NCI-H2107 treated with DMSO at 0.1 percent for 48 hours (cell line): ENCODE data around the gene HBS1L.

Experiments
- DNase-seq: peaks from one replicate; lab custom pipeline; 2025; ENCODE audit not compliant: unreplicated experiment; lab: John Stamatoyannopoulos, UW

HBS1L gene

DNA sequence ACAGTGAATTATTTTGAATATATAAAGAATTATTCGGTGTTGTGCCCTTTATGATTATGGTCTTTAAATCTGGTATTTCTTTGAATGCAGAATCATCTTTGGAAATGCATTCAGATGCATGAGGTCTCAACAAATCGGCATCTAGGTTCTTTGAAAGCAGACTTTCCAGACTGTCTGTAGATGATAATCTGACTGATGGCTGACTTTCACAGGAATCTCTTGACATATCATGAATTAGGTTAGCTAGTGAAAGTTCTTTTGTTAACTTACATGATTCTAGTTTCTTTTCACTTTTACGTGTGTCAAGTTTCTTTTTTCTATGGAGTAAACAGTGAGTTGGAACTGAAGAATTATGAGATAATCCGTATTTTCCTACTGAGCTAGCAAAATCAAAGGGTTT is 17.1 kb downstream of the HBS1L start:
- no peak for DNase-seq

DNA sequence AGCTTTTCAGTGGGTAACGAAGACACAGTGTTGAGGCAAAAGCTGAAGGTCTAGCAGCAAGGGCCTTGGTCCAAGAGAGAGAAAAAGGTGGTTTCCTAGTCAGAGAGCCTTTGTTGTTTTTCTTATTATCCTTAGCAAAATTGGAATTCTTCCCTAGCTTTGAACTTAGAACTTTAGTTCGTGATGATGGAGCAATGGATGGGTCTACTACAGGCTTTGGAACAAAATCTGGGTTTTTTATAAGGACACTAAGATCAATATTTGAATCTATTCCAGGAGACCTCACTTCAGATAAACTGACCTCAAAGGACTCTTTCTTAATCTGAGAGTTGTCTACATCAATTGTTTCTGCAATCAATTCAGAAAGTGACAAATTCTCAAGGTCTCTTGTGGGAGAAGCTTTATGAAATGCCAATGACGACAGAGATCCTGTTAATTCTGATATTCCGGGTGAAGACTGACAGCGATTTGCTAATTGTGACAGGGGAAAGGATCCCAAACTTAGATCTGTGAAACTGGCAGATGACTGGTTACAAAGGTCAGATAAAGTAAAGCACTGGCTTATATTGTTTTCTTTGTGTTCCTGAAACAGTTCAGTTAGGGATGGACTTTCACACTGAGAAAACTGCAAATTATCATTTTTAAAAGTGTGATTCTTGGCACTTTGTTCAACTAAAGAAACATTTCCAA is 17.7 kb downstream of the HBS1L start:
- DNase-seq: no peak

DNA sequence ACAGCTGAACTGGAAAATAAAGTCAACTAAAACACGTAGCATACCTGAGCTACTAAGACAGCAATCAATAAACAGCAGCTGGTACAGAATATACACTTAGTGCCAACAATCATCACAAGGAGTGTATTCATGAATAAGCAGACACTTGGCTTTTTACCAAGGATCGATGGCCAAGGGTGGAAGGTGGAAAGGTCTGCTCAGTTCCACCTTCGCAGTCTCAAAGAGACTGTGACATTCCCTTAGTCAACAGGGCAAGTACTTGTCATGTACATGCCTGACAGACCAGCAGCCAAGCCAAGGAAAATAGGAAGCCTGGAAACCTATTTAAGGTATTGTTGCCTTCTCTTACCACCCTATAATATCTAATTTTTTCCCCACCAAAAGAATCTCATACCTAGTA is 21.4 kb downstream of the HBS1L start:
- DNase-seq: peak; percentile 33

DNA sequence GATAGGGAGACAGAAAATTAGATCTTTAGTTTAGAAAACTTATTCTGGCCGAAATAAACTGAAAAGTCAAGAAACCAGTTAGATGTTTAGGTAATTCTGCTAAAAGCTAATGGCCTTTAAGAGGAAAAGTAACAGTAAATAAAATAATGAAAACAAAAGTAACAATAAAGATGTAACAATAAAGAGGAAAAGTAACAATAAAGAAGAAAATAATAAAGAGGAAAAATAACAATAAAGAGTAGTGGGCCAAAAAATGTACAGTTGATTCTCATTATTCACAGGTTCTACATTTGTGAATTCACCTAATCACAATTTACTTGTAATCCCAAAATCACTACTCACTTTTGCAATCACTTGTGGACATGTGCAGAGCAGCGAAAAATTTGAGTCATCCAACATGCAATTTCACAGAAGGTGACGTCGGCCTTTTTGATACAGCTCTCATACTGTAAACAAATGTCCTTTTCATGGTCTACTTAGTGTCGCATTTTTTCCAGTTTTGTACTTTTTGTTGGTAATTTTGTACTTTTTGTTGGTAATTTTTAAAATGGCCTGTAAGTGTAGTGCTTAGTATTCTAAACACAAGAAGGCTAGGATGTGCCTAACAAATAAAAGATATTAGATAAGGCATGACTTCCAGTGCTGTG is 24.0 kb downstream of the HBS1L start:
- DNase-seq: no peak

DNA sequence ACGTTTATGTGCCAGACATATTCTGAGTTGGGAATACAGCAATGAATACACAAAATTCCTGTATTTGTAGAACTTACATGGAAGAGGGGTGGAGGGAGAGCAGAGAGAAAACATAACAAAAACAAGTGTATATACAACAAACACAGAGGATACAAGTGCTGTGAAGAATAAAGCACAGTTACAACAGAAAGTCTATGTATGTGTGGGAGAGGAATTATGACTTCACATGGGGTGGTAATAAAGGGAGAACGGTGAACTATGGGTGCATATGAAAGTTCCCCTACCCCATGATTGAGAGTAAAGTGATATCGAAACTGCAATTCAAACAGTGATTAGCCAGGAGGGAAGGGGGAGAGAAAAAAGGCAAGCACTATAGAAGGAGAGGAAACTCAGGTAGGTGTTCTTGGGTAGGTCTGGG is 24.6 kb downstream of the HBS1L start:
- no peak for DNase-seq

DNA sequence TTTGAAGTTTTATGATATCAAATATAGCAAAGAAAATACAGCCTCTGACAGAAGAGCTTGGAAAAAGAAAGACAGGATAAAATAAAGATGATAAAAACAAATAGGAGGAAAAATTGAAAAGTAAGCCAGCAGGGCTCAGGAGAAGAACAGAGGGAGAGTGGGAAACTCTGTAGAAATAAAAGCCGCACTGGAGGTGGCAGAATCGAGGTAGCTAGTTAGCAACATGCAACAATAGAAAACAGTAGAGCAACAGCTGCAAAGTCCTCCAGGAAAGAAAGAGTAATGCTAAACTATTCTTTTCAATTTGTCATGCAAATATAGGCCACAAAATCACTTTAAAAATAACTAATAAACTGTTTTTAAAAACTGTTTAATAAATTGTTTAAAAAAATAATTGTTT is 28.8 kb downstream of the HBS1L start:
- no peak for DNase-seq

DNA sequence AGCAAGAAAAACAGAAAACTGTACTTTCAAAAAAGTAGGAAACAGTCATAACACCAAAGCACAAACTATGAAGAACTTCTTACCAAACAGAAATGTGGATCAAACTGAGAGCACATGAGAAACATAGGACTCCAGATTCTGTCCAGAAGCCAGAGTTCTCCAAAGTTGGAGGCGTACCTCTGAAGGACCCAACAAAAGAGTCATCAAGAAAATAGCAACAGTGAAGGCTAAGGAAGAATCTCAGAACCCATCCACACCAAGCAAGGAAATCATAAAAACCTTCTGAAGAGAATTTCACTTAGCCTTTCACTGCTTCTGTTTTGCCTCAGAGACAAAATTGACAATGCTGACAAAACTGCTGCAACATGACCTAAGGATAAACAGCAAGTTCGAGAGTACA is 29.4 kb downstream of the HBS1L start:
- no peak for DNase-seq

DNA sequence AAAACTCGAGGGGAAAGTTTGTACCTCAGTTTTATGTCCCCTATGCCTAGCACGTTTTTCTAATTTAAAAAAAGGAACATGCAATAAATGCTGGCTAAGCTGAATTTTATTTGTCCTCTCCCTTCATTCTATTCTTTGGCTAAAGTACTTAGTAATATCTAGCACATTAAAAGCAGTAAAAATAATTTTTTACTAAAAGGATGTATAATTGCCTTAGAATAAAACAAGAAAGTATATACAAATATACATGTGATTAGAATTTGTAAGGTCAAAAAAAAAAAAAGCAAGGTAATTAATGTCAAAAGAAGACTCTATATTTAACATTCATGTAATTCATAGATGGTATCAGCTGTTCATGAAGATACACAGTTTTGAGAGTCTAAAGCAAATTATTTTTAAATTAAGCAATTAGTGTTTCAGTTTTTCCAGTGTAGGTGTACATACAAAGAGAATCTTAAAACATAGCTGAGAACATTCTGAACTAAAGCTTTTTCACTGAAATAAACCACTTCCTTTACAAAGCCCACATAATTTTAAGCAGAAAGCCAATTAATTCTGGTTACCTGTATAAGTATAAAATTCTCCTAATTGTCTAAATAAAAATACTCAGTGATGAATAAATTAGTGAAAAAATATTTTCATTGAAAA is 32.4 kb downstream of the HBS1L start:
- no peak for DNase-seq

DNA sequence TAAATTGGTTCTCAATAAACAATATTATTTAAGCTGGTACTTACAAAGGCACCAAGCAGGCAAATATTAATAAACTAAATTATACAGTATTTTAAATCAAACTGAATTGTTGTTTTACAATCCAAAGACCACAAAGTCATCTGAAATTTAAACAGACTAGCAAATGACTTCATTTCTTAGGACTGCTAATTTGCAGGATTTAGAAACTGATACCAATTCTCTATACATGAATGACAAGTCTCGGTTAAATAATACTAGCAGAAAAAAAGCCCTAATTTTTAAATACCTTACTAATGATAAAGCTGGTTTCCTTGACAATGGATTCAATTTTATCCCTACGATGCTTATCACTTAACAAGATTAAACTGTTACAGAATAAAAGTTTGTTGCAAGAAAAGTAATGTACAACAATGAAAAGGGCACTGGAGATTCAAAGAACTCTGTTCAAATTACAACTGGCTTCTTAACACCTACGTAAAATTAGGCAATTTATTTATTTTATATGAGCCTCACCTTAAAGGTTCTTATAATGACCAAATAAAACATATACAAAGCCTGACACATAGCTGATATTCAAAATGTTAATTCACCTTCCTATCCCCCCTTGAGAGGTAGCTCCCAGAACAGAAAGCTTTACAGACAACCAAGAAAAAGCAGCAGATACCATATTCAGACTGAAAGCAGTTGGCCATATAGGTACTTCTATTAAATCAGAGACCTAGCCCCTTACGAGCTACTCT is 33.1 kb downstream of the HBS1L start:
- no peak for DNase-seq

DNA sequence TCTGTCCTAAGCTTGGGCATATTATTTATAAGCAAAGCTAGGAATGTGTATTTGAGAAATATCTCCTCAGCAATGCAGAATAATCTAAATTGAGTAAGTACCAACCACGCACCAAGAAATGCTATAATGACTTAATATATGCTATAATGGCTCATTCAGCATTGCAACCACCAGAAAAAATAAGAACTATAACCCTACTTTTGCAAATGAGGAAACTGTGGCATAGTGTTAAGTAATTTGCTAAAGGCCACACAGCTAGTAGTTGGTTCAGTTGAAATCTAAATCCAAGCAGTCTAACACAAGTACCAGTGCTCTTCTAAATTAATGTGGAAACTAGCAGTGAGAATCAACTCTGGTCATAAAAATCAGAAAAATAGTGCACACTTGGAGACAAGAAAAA is 35.7 kb downstream of the HBS1L start:
- DNase-seq: no peak

DNA sequence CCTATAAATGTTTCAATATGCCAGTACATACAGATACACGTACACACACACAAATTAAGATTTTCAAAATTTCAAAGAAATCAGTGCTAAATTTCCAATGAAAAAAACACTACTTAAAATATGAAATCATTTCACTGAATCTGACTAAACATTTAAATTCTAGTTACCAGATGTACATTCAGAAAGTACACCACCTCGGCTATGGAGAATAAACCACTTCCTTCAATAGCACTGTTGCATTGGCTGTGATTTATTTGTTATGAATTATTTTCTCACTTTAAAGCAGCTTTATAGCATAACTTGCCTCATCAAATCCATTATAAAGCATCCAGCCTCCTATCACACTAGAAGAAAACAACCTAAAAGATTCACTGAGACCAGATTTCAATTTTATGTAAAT is 36.6 kb downstream of the HBS1L start:
- no peak for DNase-seq

DNA sequence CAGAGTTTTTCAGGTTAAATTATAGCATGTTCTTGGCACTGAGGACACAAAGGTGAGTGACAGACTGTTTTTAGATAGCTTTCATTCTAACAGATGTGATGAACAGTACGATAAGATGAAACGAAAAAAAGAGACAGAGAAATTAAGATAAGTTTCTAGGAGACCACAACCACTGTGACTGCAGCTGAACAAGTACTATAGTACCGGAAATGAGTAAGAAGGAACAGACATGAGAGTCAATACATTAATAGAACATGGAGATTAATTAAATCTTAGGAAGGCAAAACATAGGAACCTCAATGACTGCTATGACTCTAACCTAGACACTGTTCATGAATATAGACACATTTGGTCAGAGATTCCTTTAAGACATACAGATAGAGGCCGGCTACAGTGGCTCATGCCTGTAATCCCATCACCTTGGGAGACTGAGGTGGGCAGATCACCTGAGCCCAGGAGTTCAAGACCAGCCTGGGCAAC is 40.2 kb downstream of the HBS1L start:
- no peak for DNase-seq

DNA sequence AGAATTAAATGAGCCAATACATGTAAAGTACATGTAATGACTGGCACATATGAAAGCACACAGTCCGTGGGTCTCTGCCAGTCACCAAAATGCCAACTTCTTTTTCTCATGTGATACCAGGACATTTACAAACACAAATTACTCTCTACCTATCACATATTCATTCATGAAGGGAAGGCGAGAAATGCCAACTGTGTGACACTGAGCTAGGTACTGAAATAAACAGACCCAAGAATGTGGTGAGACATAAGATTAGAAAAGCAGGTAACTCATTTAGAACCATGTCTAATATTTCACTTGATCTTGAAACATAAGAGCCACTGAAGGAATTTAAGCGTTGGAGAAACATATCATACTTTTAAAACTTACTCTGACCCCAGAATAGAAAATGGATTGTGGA is 41.4 kb downstream of the HBS1L start:
- DNase-seq: no peak

DNA sequence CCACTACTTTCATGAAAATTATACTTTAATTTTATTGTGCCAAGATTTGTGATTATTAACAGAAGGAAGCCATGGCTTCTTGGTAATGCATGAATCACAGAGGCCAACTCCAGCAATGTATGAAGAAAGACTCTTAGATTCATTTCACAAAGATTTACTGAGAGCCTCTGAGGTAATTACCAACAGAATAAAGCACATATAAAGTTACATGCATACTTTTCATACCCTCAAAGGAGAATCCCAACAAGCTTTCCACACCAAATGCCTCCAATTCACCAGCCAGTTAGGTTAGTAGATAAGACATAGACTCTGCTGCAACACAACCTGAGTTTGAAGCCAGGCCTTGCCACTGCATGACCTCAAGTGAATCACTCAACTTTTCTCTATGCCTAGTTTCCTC is 41.9 kb downstream of the HBS1L start:
- DNase-seq: no peak

DNA sequence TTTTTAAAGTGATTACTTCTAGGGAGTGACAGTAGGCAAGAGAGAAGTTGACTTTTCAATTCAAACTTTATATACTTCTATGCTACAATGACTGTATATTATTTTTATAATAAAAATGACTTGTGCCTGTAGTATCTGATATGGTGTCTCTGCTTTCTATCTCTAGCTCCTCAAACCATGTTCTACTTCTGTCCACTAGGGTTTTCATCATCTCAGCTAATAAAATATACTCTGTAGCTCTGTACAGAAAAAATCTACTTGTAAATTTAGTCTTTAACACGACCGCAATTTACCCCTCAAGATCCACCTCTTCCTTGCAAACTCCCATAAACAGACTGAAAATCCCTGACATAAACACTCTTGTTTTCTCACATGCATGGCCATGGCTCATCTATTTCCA is 42.3 kb downstream of the HBS1L start:
- DNase-seq: no peak

DNA sequence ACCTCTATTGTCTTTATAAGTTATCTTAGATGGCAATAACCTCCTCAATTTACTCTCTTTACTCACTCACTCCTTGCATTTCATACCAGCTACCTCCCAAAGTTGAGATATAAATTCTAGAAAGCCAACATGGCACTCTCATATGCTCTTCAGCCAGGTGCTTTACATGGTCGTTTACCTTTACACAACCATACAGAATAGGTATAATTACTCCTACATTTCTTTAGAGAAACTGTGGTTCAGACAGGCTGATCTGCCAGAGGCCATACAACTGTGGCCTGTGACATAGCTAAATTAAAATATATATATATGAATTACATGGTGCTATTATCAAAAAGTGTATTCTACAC is 45.7 kb downstream of the HBS1L start:
- DNase-seq: no peak

DNA sequence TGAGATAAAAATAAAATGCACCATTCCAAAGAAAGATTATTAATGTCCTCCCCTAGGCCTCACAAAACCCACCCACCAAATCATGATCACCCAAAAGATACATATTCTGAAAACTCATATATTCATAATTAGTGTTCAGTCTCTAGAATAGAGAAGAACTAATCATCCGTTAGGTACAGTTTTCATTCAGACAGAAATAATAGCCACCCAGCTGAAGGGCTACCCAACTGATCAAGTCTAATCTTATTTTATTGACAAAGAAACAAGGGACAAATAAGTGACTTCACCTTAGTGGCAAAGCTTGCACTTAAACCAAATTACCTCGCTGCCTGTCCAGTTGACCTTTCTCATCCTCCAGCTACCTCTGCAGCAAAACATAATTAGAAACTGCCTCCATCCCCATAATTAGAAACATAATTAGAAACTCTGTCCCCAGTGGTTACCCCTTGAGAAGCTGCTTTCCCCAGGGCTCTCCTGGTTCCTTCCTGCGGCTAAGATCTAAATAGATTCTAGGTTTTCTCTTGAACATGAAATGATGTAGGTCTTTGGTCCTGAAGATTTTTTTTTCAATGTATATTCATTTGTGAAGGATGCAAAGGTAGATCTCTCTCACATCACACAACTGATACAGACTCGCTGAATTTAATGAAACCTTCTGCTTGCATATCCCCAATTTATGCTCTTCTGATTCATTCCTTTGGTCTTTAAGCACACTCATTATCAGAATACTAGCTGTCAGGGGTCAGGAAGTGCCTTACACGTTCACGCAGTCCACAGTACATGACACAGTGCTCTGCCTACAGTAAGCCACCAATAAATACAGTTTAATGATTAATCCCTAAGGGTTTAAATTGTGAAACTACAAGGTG is 46.3 kb downstream of the HBS1L start:
- no peak for DNase-seq

DNA sequence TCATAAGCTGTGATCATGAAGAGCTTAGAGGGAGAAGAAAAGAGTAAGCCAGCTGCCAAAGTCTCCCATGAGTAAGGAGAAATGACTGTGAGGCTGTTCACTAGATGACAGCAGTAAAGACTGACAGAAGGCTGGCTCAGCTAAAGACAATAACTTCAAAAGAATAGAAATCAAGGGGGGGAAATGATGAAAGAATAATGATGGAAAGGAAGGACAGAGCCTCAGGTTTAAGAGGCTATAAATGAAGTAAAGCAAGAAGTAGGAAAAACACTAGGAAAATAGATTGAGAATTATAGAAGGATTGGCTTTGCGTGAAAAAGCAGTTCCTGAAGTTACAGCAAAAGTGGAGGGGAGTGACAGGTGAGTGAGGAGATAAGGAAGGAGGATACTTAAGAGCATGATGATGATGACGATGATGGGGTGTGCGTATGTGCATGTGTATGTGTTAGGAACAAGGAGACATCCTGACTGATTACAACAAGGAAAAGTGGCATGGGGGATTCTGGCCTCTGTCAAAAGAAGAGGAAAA is 48.2 kb downstream of the HBS1L start:
- no peak for DNase-seq

DNA sequence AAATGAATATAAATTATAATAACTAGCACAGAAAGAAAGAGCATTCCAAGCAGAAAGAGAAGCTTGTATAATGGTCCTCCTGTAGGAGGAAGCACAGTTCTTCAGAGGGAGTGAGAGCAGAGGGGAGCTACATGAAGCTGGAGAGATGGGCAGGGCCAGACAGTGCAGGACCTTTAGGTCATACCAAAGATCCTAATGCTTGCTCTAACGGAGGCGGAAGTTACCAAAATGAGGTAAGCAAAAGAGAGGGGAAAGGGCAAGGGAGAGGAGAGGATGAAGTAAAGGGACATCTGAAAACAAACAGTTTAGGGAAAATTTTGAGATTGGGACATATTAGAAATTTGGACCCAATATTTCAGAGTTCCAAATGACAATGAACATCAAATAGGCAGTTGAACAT is 50.2 kb downstream of the HBS1L start:
- no peak for DNase-seq

DNA sequence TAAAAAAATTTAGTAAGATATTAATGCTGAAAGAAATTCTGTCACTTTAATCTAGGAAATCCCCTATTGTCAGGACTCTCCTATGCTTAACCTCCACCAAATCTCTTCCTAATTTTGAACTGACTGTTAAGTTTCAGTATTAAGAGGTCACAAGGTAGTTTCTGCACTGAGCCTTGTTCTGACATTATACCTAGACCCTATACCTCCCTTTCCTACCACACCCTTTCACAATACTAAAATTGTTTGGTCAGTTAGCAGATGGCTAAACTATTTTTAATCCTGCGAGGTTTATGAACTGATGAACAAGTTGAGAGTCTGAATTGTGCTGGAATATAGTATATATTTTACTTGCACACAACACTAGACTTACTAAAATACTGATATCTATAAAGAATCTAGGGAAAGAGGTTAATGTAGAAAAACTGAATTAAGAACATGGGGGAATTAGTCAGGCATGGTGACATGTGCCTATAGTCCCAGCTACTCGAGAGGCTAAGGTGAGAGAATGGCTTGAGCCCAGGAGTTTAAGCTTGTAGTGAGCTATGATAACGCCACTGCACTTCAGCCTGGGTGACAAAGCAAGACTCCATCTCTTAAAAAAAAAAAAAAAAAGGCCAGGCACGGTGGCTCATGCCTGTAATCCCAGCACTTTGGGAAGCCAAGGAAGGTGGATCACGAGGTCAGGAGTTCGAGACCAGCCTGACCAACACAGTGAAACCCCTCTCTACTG is 51.5 kb downstream of the HBS1L start:
- no peak for DNase-seq
